Naive B cell (primary cell): Measurements from ENCODE around the gene FAM110D. TPM values are rescaled to one million over a fixed set of nuclear protein-coding genes. Genes with fewer than 3 reads are reported as not detected.

Experiments used
- ATAC-seq, 2 donors: fragments of 150-1000 bp; cut with Tn5 transposase; 2 replicates each; pipeline ENCODE4 v1.10.0; 2021; ENCODE audit warnings: low read depth in 2 of 2, mild to moderate bottlenecking in 2 of 2, moderate library complexity in 2 of 2
- DNase-seq: peaks from one replicate; pipeline ENCODE4 v3.0.0; 2022
- H3K27ac Mint-ChIP-seq, 6 donors: one replicate each; pipeline ENCODE4 v1.8.0; 2020 to 2022; ENCODE audit warnings: mild to moderate bottlenecking in 6 of 6, mixed read lengths in 6 of 6, moderate library complexity in 5 of 6, inconsistent platforms in 2 of 6
- H3K27me3 Mint-ChIP-seq, 3 donors: one replicate each; pipeline ENCODE4 v1.8.0; 2021 to 2022; ENCODE audit warnings: mixed read lengths in 3 of 3, mild to moderate bottlenecking in 1 of 3
- H3K36me3 Mint-ChIP-seq, 2 donors: one replicate each; pipeline ENCODE4 v1.8.0; 2020 to 2022; ENCODE audit warnings: mixed read lengths in 2 of 2, inconsistent platforms in 1 of 2, mild to moderate bottlenecking in 1 of 2
- H3K4me1 Mint-ChIP-seq, 3 donors: one replicate each; pipeline ENCODE4 v1.8.0; 2020 to 2022; ENCODE audit warnings: mixed read lengths in 3 of 3, inconsistent platforms in 1 of 3, mild to moderate bottlenecking in 1 of 3, moderate library complexity in 1 of 3
- H3K4me3 Mint-ChIP-seq, 8 donors: one replicate each; pipeline ENCODE4 v1.8.0; 2020 to 2022; ENCODE audit warnings: mild to moderate bottlenecking in 8 of 8, mixed read lengths in 8 of 8, moderate library complexity in 8 of 8, inconsistent platforms in 2 of 8
- H3K9me3 Mint-ChIP-seq, 7 donors: one replicate each; pipeline ENCODE4 v1.8.0; 2020 to 2022; ENCODE audit warnings: mixed read lengths in 7 of 7, mild to moderate bottlenecking in 5 of 7, inconsistent platforms in 2 of 7, moderate library complexity in 1 of 7
- polyA plus RNA-seq, 6 donors: library from polyadenylated mRNA; unstranded; fragments of 300-500 nt; fragmentation: Illumina TruSeq; gene quantifications; one replicate each; pipeline ENCODE4 v1.2.3, GENCODE V29; 2021; ENCODE audit warnings: low read depth in 6 of 6

FAM110D gene
- polyA plus RNA-seq, 6 donors from 2014 or later = not detected

DNA sequence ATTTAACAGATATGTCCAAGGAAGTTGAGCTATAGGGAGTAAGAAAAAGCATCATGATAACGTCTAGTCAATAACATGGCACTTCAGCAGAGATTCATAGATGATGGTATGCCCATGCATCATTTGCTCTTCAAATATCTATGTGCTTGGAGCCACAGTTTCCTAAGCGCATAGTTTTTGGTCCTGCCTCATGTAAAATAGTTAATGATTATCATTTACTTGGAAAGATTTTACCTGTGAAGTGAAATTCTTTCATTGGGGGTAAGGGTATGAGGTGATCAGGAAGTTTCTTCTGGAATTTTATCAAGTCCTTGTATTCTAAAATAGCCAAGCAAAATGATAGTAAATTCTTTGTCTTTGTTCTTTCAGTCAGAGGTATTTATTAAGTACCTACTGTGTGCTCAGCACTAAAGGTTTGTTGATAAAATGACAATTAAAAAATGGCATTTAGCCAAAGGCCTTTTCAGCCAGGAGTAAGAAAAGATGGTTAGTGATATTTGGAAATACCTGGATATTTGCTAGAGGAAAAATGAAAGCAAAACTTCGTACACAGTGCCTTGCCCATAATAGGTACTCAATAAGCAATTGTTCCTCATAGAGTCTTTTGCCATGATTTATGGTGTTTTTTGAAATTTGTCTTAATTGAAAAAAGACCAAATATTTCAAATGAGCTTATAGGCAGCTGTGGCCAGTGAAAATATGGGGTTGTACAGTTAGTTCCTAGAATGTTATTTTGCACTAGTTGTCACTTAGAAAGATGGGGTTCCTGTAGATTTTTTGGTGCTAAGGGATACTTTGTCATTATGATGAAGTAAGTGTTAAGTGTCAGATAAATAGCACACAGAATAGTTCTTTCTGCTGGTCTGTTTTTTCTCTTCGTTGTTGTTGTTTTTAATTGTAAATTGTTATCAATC, 34.2 kb upstream of the FAM110D start:
- Mint-ChIP-seq H3K36me3 (no peaks in the 10 kb centered on the region), H3K9me3 (no peaks in the 10 kb centered on the region), H3K27ac (no peak overlapping the region), H3K27me3 (no peaks in the 10 kb centered on the region), H3K4me1 (peaks cover 22 to 33% (median 23%) of the 10 kb centered on the region in 3 donors), H3K4me3 (no peak overlapping the region)
- DNase-seq (no peak), ATAC-seq (no peak)

DNA sequence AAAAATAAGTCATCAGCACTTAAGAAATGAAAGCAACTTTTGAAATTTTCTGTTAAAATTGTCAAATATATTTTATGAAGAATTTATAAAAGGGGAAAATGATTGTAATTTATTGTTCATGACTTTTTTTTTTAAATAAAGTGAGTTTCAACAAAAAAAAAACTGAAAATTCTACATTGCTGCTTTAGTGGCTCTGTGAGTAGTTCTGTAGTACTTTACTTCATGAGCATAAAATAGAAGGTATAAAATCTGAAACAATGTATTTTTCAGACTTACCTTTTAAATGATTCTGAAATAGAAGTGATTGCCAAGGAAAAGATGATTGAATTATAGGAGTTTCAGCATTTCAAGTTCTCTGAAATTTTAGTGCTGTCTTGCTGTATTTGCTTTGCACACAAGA, 33.5 kb upstream of the FAM110D start:
- peaks cover 15 to 26% (median 18%) of the 10 kb centered on the region in 3 donors for H3K4me1 Mint-ChIP-seq
- no peak overlapping the region for H3K27ac Mint-ChIP-seq
- H3K4me3 Mint-ChIP-seq = no peak overlapping the region

DNA sequence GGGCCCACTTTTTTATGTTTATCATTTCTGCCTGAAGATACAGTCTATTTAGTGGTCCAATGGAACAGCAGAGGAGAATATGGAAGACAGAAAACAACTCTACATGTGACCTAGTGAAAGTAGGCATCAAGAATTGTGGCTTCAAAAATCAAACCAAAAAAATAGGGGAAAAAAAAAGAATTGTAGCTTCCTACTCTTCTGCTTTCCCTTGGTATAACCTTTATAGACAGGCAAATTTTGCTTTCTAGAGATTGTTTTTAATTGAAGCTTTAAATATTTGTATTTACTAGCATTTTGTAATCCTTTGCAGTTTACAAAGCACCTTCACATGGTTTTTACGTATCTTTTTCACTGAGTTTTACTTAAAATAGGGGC, 32.9 kb upstream of the FAM110D start:
- Mint-ChIP-seq H3K27ac (peak overlapping the region in 3 of 6 donors; percentile 33 to 41 (median 33)), H3K9me3 (no peaks in the 10 kb centered on the region), H3K4me1 (peaks cover 14 to 25% (median 18%) of the 10 kb centered on the region in 3 donors), H3K27me3 (no peaks in the 10 kb centered on the region), H3K4me3 (peak overlapping the region in 1 of 8 donors; percentile 15), H3K36me3 (no peaks in the 10 kb centered on the region)
- ATAC-seq (no peak), DNase-seq (no peak)

More for the DNA sequence above, 33.5 kb upstream of the FAM110D start:
- ATAC-seq (no peak), DNase-seq (no peak)
- no peaks in the 10 kb centered on the region for H3K36me3 Mint-ChIP-seq
- no peaks in the 10 kb centered on the region for H3K9me3 Mint-ChIP-seq
- H3K27me3 Mint-ChIP-seq = no peaks in the 10 kb centered on the region

DNA sequence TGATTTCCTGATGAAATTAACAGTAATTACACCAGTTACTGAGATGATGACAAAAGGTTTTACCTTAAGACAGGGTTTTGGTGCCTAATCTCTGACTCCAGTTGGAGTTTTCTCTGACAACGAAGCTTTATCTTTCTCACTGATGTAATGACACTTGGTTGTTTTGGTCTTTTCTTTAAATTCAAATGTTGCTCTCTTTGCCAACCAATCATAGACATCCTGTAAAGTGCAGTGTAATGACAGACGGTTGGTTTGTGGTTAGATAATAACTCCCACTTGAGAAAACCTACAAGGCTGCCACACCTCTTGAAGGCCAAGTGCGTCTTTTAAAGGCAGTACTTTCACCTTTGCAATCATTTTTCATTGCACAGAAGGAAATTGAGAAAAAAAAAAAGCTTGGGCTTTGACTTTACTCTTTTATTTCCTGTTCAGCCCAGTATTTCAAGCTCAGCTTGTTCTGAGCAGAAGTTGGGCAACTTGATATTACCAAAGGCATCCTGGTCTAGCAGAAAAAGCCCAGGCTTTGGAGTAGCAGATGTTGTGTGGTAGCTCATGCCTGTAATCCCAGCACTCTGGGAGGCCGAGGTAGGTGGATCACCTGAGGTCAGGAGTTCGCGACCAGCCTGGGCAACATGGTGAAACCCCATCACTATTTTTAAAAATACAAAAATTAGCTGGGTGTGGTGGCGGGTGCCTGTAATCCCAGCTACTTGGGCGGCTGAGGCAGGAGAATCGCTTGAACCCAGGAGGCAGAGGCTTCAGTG, 32.4 kb upstream of the FAM110D start:
- peak overlapping the region in 4 of 6 donors; percentile 39 to 70 (median 46) for H3K27ac Mint-ChIP-seq
- peak; percentile 55 for DNase-seq
- H3K27me3 Mint-ChIP-seq = peaks cover 0 to 6% (median 2%) of the 10 kb centered on the region in 3 donors
- peak; percentile 92 to 94 for ATAC-seq
- H3K4me1 Mint-ChIP-seq = peaks cover 14 to 25% (median 18%) of the 10 kb centered on the region in 3 donors
- peak overlapping the region in 4 of 8 donors; percentile 15 to 44 (median 32) for H3K4me3 Mint-ChIP-seq
- H3K9me3 Mint-ChIP-seq = no peaks in the 10 kb centered on the region
- no peaks in the 10 kb centered on the region for H3K36me3 Mint-ChIP-seq

DNA sequence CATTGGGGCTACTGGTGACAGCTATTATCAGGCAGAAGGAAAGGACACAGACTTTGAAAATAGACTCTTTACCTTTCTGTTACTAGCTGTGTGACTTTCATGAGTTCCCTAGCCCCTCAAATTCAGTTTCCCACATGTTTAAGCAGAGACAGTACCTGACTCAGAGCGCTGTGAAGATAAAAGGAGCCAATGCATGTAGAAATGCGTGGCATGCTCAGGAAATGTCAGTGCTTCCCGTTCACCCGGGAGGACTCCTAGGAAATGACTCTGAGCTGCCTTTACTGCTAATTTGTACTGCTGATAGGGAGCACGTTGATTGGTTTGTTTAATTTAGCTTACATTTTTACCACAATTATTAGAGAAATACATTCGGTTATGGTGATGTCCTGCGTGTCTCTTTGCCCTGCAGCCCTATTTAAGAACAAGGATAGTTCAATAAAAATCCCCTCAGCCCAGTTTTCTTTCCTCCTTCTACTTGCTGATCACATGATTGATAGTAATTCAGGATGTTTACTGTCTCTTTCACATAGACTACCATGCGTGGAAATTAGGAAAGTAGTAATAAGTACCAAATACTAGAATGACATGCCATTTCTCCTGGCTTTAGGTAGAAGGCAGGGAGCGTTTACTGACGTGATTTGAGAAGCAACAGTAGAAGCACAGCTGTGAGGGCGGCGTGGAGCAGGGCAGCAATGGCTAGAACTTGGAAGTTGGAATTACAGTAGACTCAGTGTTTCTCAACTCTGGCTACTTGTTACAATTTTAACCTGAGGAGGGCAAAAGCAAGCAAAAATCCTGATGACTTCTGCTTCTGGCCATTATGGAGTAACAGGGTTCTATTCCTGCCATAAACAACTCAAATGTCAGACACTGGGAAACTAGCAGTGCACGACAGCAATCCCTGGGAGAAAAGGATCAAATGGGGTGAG, 31.4 kb upstream of the FAM110D start:
- Mint-ChIP-seq H3K4me3 (peak overlapping the region in 3 of 8 donors; percentile 7 to 44 (median 44)), H3K9me3 (no peaks in the 10 kb centered on the region), H3K27me3 (peaks cover 0 to 9% (median 6%) of the 10 kb centered on the region in 3 donors), H3K27ac (peak overlapping the region in 2 of 6 donors; percentile 33), H3K36me3 (no peaks in the 10 kb centered on the region), H3K4me1 (peaks cover 14 to 25% (median 18%) of the 10 kb centered on the region in 3 donors)
- DNase-seq (no peak), ATAC-seq (no peak)

DNA sequence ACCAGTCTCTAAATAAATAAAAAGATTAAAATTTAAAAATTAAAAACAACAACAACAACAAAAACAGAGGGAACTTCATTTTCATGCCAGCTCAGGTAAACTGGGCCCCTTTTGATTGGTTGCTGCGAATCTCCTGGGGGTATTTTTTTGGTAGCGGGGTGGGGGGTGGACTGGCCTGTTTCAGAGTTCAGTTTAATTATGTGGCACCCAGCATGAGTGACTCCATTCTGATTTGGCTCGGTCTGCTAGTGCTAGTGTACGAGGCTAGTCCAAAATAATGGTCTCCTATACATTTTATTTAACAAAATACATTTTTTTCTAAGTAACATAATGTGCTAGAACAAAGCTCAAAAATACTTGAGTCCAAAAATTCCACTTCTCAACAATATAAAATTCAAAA, 29.1 kb upstream of the FAM110D start:
- peaks cover 0 to 9% (median 6%) of the 10 kb centered on the region in 3 donors for H3K27me3 Mint-ChIP-seq
- DNase-seq (no peak), ATAC-seq (no peak)
- H3K4me3 Mint-ChIP-seq = no peak overlapping the region
- no peaks in the 10 kb centered on the region for H3K36me3 Mint-ChIP-seq
- H3K4me1 Mint-ChIP-seq = peaks cover 9 to 25% (median 18%) of the 10 kb centered on the region in 3 donors
- peaks cover 0 to 9% (median 2%) of the 10 kb centered on the region in 7 donors for H3K9me3 Mint-ChIP-seq
- H3K27ac Mint-ChIP-seq = no peak overlapping the region

DNA sequence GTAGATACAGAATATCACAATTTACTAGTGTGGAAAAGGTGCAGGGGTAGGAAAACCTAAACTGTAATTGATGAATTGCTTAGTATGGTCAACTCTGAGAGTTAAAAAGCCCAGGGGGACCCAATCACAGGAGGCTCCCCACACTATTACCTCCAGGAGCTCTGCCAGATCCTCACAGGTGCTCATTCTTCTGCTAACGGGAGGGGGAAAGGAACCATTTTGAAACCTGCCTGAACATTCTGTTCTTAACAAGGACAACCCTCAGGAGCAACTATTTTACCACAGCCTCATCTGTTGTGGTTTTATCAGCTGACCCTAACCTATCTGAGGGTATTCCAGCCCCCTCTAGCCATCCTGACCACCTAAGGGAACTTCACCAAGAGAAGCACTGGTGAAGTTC, 28.2 kb upstream of the FAM110D start:
- peaks cover 9 to 25% (median 18%) of the 10 kb centered on the region in 3 donors for H3K4me1 Mint-ChIP-seq
- H3K27ac Mint-ChIP-seq = peak overlapping the region in 1 of 6 donors; percentile 86
- DNase-seq = no peak
- peaks cover 0 to 15% (median 2%) of the 10 kb centered on the region in 7 donors for H3K9me3 Mint-ChIP-seq
- no peak for ATAC-seq
- peaks cover 0 to 9% (median 6%) of the 10 kb centered on the region in 3 donors for H3K27me3 Mint-ChIP-seq
- no peaks in the 10 kb centered on the region for H3K36me3 Mint-ChIP-seq
- H3K4me3 Mint-ChIP-seq = no peak overlapping the region

DNA sequence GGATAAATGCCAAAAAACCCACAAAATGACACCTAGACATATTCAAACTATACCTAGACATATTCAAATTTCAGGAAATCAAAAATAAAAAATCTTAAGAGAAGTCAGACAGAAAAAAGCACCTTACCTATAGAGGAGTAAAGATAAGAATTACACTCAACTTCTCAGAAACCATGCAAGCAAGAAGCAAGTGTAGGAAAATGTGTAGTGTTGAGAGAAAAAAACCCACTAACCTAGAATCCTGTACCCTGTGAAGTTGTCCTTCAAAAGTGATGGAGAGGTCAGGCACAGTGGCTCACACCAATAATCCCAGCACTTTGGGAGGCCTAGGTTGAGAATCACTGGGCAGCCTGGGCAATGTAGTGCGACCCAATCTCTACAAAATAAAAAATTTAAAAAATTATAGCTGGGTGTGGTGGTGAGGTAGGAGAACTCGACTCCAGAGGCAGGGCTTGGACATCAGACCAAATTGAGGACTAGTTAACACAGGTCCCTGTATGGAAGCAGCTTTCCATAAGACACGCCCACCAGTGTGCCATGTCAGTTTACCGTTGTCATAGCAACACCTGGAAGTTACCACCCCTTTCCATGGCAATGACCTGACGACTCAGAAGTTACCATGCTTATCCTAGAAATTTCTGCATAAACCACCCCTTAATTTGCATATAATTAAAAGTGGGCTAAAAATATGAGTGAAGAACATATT, 26.6 kb upstream of the FAM110D start:
- DNase-seq = no peak
- H3K27ac Mint-ChIP-seq = no peak overlapping the region
- peaks cover 0 to 9% (median 6%) of the 10 kb centered on the region in 3 donors for H3K27me3 Mint-ChIP-seq
- no peaks in the 10 kb centered on the region for H3K36me3 Mint-ChIP-seq
- no peak overlapping the region for H3K4me3 Mint-ChIP-seq
- H3K4me1 Mint-ChIP-seq = peaks cover 8 to 13% (median 11%) of the 10 kb centered on the region in 3 donors
- peaks cover 0 to 15% (median 2%) of the 10 kb centered on the region in 7 donors for H3K9me3 Mint-ChIP-seq
- no peak for ATAC-seq

DNA sequence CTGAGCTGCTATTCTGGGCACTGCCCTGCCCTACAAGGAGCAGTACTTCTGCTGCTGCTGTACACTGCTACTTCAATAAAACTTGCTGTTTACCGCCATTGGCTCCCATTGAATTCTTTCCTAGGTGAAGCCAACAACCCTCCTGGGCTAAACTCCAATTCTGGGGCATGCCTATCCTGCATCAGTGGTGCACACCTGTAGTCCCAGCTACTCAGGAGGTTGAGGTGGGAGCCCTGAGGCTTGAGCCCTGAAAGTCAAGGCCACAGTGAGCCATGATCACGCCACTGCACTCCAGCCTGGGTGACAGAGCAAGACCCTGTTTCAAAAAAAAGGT, 26.1 kb upstream of the FAM110D start:
- H3K9me3 Mint-ChIP-seq = peaks cover 0 to 15% (median 2%) of the 10 kb centered on the region in 7 donors
- H3K4me3 Mint-ChIP-seq = no peak overlapping the region
- no peak for DNase-seq
- H3K27me3 Mint-ChIP-seq = peaks cover 0 to 9% (median 6%) of the 10 kb centered on the region in 3 donors
- H3K36me3 Mint-ChIP-seq = no peaks in the 10 kb centered on the region
- H3K4me1 Mint-ChIP-seq = peaks cover 3 to 8% (median 6%) of the 10 kb centered on the region in 3 donors
- no peak for ATAC-seq
- no peak overlapping the region for H3K27ac Mint-ChIP-seq

DNA sequence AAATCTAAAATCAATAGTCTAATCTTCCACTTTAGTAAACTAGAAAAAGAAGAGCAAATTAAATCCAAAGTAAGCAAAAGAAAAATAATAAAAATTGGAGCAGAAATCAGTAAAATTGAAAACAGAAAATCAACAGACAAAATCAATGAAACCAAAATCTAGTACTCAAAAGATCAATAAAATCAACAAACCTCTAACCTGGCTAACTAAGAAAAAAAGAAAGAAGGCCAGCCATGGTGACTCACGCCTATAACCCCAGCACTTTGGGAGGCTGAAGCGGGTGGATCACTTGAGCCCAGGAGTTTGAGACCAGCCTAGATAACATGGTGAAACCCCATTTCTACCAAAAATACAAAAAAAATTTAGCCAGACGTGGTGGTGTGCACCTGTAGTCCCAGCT, 24.4 kb upstream of the FAM110D start:
- Mint-ChIP-seq H3K4me3 (no peak overlapping the region), H3K27me3 (peaks cover 0 to 9% (median 6%) of the 10 kb centered on the region in 3 donors), H3K4me1 (no peaks in the 10 kb centered on the region), H3K27ac (no peak overlapping the region), H3K36me3 (no peaks in the 10 kb centered on the region), H3K9me3 (peaks cover 0 to 15% (median 2%) of the 10 kb centered on the region in 7 donors)
- no peak for ATAC-seq
- no peak for DNase-seq

DNA sequence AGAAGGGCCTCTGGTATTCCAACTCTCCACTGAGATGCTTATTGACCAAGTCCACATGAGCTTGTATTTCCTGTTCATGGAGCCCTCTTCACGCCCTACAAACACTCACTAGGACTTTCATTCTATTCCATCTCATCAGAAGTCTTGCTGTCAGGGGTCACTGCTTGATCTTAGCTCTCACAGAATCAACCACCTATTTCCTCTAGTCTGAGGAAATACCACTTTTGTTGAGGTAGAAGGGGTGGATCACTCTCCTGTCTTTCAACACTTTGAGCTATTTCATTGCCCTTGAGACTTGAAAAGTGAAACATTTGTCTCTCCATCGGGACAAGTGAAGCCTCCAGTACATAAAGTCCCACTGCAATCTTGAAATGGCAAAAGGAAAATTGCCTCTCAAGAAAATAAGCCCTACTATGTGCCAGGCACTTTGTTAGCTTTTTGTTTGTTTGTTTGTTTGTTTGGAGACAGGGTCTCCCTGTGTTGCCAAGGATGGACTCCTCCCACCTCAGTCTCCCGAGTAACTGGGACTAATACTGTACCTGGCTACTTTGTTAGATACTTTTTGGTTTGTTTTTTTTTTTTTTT, 19.8 kb upstream of the FAM110D start:
- Mint-ChIP-seq H3K9me3 (peaks cover 0 to 13% (median 2%) of the 10 kb centered on the region in 7 donors), H3K36me3 (no peaks in the 10 kb centered on the region), H3K27ac (no peak overlapping the region), H3K27me3 (no peaks in the 10 kb centered on the region), H3K4me3 (no peak overlapping the region), H3K4me1 (no peaks in the 10 kb centered on the region)
- ATAC-seq (no peak), DNase-seq (no peak)

DNA sequence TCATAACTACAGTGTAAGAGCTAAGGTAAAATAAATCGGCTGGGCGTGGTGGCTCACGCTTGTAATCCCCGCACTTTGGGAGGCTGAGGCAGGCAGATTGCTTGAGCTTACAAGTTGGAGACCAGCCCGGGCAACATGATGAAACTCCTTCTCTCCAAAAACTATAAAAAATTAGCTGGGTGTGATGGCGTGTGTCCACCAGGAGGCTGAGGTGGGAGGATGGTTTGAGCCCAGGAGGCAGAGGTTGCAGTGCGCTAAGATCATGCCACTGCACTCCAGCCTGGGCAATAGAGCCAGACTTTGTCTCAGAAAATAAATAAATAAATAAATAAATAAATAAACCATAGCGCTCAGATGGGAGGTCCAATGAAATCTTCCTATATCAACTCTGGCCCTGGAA, 16.7 kb upstream of the FAM110D start:
- no peak overlapping the region for H3K27ac Mint-ChIP-seq
- H3K36me3 Mint-ChIP-seq = no peaks in the 10 kb centered on the region
- H3K9me3 Mint-ChIP-seq = no peaks in the 10 kb centered on the region
- H3K27me3 Mint-ChIP-seq = peaks cover 0 to 8% (median 6%) of the 10 kb centered on the region in 3 donors
- DNase-seq = no peak
- H3K4me1 Mint-ChIP-seq = peaks cover 3 to 6% (median 5%) of the 10 kb centered on the region in 3 donors
- H3K4me3 Mint-ChIP-seq = no peak overlapping the region
- ATAC-seq = no peak
